GM13976 (cell line): ENCODE measurements around the gene CFAP221.
A peak's percentile ranks its signal among the peaks of the same experiment; 100 is the strongest.

ENCODE experiments used
- DNase-seq: peaks from one replicate; pipeline ENCODE4 v3.0.0; 2012; ENCODE audit warnings: low spot score
- in situ Hi-C: fragments of 300-500 bp; cut with MboI; formaldehyde crosslinking; loops from one replicate; pipeline ENCODE4 v1.12.0; 2022; ENCODE audit warnings: low sequenced_read_pairs, mixed read lengths, inconsistent platforms; ENCODE audit not compliant: unreplicated experiment
- TF ChIP-seq, protein P1 (sequence below): IDR thresholded peaks from 2 replicates; pipeline ENCODE4 v1.5.1; 2012; ENCODE audit warnings: borderline replicate concordance, mild to moderate bottlenecking; ENCODE audit not compliant: insufficient read depth; ENCODE audit errors: extremely low read depth, missing control alignments, control extremely low read depth

The CFAP221 gene

DNA sequence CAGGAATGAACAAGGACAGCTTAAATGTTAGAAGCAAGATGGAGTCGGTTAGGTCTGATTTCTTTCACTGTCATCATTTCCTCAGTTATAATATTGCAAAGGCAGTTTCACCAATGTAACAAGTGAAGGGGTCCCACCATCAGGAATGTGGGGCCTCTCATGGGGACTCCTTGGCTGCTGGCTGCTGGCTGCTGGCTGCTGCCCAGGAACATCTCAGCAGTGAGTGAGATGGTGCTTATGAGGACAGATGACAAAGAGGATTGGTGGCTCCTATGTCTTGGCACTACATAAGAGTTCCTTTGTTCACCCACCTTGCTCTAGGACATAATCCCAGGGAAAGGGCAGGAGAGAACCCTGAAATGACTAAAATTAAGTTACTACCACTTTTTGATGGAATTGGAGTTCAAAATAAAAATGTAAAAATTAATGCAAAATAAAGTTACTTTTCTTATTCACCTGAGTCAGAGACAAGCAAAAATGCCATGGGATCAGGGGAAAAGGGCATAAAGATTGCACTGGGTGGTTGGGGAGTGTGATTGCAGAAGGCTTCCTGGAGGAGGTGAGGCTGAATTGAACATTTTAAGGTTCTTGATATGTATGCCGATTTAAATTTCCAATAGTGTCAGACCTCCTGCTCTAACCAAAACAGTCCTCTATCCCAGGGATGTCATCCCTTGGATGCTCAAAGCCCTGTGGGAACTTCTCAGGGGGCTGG, 158.1 kb downstream of the CFAP221 start:
- TF ChIP-seq, protein P1, sequence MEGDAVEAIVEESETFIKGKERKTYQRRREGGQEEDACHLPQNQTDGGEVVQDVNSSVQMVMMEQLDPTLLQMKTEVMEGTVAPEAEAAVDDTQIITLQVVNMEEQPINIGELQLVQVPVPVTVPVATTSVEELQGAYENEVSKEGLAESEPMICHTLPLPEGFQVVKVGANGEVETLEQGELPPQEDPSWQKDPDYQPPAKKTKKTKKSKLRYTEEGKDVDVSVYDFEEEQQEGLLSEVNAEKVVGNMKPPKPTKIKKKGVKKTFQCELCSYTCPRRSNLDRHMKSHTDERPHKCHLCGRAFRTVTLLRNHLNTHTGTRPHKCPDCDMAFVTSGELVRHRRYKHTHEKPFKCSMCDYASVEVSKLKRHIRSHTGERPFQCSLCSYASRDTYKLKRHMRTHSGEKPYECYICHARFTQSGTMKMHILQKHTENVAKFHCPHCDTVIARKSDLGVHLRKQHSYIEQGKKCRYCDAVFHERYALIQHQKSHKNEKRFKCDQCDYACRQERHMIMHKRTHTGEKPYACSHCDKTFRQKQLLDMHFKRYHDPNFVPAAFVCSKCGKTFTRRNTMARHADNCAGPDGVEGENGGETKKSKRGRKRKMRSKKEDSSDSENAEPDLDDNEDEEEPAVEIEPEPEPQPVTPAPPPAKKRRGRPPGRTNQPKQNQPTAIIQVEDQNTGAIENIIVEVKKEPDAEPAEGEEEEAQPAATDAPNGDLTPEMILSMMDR = no peak
- in situ Hi-C loops = loop anchor here (10.0 kb wide), 1 partner anchor 472 kb away; no protein-coding TSS in a partner anchor
- no peak for DNase-seq

DNA sequence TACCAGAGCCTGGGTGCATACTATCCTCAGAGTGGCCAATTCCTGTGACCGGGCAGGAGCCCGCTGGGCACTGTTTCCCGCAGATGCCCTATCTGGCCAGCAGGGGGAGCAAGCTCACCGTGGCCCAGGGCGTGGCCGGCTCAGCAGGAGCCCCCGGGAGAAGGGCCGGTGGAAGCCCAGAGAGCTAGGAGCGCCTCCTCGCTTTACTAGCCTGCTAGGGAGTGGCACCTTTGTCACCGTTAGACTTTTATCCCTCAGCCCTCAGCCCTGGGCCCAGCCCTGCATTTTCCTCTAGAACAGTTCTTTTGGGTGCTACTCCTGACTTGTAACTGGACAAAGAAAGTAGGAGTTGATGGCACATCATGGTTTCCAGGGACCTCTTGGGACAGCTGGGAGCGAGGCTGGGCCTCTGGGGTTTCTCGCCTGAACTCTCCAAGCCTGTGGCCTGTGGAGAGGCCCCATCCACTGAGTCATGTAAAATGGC, 158.7 kb downstream of the CFAP221 start:
- DNase-seq = peak; percentile 84
- in situ Hi-C loops = loop anchor here (10.0 kb wide), 1 partner anchor 472 kb away; no protein-coding TSS in a partner anchor
- TF ChIP-seq, protein P1 = peak; percentile 92

DNA sequence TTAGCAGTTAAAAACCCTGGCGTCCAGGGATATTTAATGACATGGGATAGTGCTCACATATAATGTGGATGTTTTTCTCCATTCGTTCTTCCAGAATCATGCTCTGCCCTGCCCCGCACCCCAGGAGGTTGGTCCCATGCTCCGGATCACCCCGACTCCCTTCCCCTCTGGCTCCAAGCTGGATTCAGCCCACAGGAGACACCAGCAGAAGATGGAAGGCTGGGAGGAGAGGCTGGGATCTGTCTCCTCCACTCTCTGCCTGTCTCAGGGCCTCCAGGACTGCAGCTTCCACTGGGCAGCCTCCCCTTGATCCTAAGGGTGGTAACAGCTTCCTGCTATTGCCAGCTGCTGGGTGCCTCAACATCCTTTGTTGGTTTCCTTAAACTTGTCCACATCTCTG, 159.3 kb downstream of the CFAP221 start:
- TF ChIP-seq, protein P1 = no peak
- in situ Hi-C loops = loop anchor here (10.0 kb wide), 1 partner anchor 471 kb away; no protein-coding TSS in a partner anchor
- no peak for DNase-seq

DNA sequence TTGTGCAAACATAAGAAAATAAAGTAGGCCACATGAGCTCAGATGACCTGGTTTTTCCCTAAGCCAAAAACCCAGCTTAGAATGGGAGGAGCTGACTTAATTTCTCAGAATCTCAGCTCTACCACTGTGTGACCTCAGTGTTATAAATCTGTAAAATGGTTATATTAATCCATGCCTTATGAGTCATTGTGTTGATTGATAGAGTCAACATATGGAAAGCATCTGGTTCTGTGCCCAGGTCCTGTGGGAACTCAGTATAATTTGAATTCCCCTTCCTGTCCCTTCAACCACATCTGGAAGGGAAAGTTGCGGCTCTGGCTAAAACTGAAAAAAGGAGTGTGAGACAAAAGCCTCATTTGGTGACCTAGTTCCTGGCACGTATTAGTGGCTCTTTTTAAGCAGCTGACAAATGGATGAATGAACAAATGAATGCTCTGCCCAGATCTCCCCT, 160.4 kb downstream of the CFAP221 start:
- TF ChIP-seq, protein P1 = no peak

DNA sequence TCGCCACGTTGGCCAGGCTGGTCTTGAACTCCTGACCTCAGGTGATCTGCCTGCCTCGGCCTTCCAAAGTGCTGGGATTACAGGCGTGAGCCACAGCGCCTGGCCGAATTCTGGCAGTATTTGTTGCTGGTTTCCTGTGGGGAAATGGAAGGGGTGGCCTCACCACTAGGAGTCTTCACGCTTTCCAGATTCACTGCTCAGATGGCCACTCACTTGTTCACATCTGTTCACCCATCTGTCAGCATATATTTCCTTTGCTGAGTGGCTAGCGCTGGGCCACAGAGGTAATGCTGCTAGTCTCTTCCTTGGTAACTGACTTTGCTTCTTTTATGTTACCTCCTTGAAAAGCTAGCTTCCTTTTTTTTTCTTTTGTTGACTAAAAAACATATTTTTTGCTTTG, 162.0 kb downstream of the CFAP221 start:
- in situ Hi-C loops = loop anchor here (10.0 kb wide), 1 partner anchor 469 kb away; no protein-coding TSS in a partner anchor
- TF ChIP-seq, protein P1 = no peak
- no peak for DNase-seq

More for the DNA sequence above, 160.4 kb downstream of the CFAP221 start:
- in situ Hi-C loops = loop anchor here (10.0 kb wide), 1 partner anchor 470 kb away; no protein-coding TSS in a partner anchor
- DNase-seq = no peak
